Activated CD8-positive, alpha-beta memory T cell treated with anti-CD3 and anti-CD28 coated beads, Interleukin-2, amount 10 ng/mL, durations not matched to agents 7 days and 5 days (primary cell): Measurements from ENCODE around the gene GPR157. TPM values are rescaled to one million over a fixed set of nuclear protein-coding genes. Genes with fewer than 3 reads are reported as not detected.
"Not testable (repeated sequence)": the region's sequence is repeated elsewhere in the genome, so short reads cannot be mapped to it uniquely, and the experiment has no call there.

Experiments
- ATAC-seq: fragments of 150-1000 bp; cut with Tn5 transposase; one replicate; pipeline ENCODE4 v1.10.0; 2021; ENCODE audit warnings: moderate library complexity
- CTCF ChIA-PET: fragments of 350-600 bp; sonication (Branson Sonifier 250); formaldehyde crosslinking; loops from one replicate; lab custom pipeline; 2021; ENCODE audit warnings: antibody characterized with exemption; lab: Charles Lee
- DNase-seq: peaks from one replicate; pipeline ENCODE4 v3.0.0-alpha.2; 2020
- H3K27ac Mint-ChIP-seq: one replicate; pipeline ENCODE4 v1.8.0; 2021; ENCODE audit warnings: mild to moderate bottlenecking, mixed read lengths
- H3K27me3 Mint-ChIP-seq: one replicate; pipeline ENCODE4 v1.8.0; 2021; ENCODE audit warnings: mixed read lengths
- H3K36me3 Mint-ChIP-seq: one replicate; pipeline ENCODE4 v1.8.0; 2021; ENCODE audit warnings: mild to moderate bottlenecking, mixed read lengths
- H3K4me1 Mint-ChIP-seq: one replicate; pipeline ENCODE4 v1.8.0; 2021; ENCODE audit warnings: mixed read lengths
- H3K4me3 Mint-ChIP-seq: one replicate; pipeline ENCODE4 v1.8.0; 2021; ENCODE audit warnings: mild to moderate bottlenecking, moderate library complexity, mixed read lengths
- H3K9me3 Mint-ChIP-seq: one replicate; pipeline ENCODE4 v1.8.0; 2022; ENCODE audit warnings: low read depth, mixed read lengths
- total RNA-seq, 2 experiments: library from RNA; stranded (reverse); gene quantifications; one replicate each; pipeline ENCODE4 v1.2.3, GENCODE V29; 2021

The GPR157 gene
- total RNA-seq, 2 experiments from 2014 or later = 3.6 to 4.5 TPM

DNA sequence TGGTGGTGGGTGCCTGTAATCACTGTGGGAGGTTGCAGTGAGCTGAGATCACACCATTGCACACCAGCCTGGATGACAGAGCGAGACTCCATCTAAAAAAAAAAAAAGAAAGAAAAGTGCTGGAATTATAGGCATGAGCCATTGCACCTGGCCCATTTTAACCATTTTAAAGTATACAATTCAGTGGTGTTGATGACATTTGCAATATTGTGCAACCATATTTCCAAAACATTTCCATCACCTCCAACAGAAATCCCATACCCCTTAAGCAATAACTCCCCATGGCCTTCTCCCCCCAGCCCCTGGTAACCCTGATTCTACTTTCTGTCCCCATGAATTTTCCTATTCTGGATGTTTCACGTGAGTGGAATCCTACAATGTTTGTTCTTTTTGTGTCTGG lies 11.0 kb upstream of the GPR157 start:
- CTCF ChIA-PET = no interaction called here
- H3K9me3 Mint-ChIP-seq = no peaks in the 10 kb centered on the region
- H3K27me3 Mint-ChIP-seq = peaks cover 11% of the 10 kb centered on the region

DNA sequence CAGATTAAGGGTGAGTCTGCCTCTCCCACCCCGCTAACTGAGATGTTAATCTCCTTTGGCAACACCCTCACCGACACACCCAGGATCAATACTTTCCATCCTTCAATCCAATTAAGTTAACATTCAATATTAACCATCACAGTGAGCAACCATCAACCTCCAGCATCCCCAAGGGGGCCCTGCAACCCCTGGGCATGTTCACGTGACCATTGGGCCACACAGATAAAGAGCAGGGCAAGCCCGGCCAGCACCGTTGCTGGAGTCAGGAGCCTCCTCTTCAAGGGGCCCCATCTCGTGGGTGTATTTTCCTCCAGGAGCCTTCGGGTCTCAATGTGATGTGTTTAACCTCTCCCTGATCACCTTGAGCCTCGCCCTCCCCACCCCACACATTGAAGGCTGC lies 8.0 kb upstream of the GPR157 start:
- Mint-ChIP-seq H3K9me3 (no peaks in the 10 kb centered on the region), H3K27me3 (peaks cover 27% of the 10 kb centered on the region), H3K4me3 (no peak overlapping the region), H3K27ac (no peak overlapping the region), H3K36me3 (no peaks in the 10 kb centered on the region), H3K4me1 (peaks cover 5% of the 10 kb centered on the region)
- DNase-seq (no peak), ATAC-seq (no peak)
- CTCF ChIA-PET = no interaction called here

More for the DNA sequence above, 11.0 kb upstream of the GPR157 start:
- DNase-seq = no peak
- H3K4me3 Mint-ChIP-seq = no peak overlapping the region
- peaks cover 10% of the 10 kb centered on the region for H3K4me1 Mint-ChIP-seq
- ATAC-seq = no peak
- H3K27ac Mint-ChIP-seq = no peak overlapping the region
- H3K36me3 Mint-ChIP-seq = no peaks in the 10 kb centered on the region

DNA sequence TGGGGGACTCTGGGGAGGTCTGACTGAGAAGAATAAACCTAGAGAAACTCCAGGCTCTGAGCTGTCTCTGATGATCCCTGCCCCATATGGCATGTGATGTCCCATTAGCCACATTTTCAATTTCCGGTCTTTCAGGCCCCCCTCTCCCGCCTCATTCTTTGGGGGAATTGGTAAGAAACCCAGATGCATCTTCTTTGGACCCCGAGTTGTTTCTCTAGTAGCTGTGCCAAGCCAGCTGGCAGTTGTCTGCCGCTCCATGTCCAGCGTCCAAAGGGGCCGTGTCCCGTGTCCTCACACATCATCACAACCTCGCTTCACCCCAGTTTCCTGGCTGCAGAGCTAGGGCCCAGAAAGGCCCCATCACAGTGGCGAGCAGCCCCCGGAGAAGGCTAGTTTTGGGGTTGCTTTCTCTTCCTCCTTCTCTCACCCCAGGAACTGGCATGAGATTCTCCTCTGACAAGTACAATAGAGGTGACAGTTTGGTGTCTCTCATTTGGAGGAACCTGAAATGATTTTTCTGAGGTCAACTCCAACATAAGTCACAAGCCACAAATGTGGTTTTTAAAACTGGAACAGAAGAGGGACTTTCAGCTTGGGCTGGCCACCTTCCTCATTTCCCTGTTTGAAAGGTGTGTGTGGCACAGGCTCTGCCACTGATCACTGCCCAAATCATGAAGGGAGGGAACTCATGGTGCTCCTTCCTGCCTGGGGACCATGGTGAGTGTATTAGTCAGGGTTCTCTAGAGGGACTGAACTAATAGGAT lies 6.4 kb upstream of the GPR157 start:
- no peak overlapping the region for H3K4me3 Mint-ChIP-seq
- CTCF ChIA-PET = interaction anchor here (1.4 kb wide), 3 partner anchors 8 to 61 kb away, joined by 4 to 6 read pairs (median 4); no protein-coding TSS in a partner anchor
- H3K27ac Mint-ChIP-seq = no peak overlapping the region
- peaks cover 34% of the 10 kb centered on the region for H3K27me3 Mint-ChIP-seq
- H3K9me3 Mint-ChIP-seq = no peaks in the 10 kb centered on the region
- DNase-seq (no peak), ATAC-seq (peak; percentile 27)
- no peaks in the 10 kb centered on the region for H3K36me3 Mint-ChIP-seq
- H3K4me1 Mint-ChIP-seq = peaks cover 5% of the 10 kb centered on the region

DNA sequence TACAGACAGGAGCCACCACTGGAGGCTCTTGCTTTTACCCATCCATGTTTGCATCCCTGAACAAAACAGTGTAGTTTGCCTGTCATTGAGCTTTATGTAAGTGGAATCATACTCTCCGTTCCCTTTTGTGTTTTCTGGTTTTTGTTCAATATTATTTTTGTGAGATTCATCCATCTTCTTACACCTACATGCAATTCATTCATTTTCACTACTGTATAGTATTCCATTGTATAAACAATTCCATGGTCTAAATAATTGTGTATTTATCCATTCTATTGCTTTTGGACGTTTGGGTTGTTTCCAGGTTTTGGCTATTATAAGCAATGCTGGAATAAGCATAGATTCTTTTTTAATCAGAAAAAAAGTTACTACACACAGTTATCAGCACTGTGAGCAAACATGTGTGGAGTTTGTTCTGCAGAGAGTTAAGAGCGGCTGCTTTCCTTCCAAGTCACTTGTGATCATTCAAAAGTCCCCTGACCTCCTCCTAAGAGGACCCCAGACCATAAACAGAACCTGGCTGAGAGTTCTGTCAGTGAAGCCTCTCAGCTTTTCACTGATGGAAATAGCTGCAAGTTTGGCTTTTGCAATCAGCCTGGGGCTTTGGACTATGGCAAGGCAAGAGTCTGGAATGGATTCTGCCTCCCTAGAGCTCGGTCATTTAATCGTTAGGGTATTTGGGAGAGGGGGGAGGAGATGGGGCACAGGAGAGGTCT lies 5.1 kb upstream of the GPR157 start:
- H3K4me1 Mint-ChIP-seq = peaks cover 8% of the 10 kb centered on the region
- H3K4me3 Mint-ChIP-seq = no peak overlapping the region
- H3K27ac Mint-ChIP-seq = no peak overlapping the region
- CTCF ChIA-PET = interaction anchor here (0.9 to 1.4 kb wide), 6 partner anchors 8 to 101 kb away, joined by 3 to 6 read pairs (median 4); partner anchors contain the start of gene H6PD
- ATAC-seq (no peak), DNase-seq (no peak)
- no peaks in the 10 kb centered on the region for H3K36me3 Mint-ChIP-seq
- peaks cover 34% of the 10 kb centered on the region for H3K27me3 Mint-ChIP-seq
- H3K9me3 Mint-ChIP-seq = no peaks in the 10 kb centered on the region

DNA sequence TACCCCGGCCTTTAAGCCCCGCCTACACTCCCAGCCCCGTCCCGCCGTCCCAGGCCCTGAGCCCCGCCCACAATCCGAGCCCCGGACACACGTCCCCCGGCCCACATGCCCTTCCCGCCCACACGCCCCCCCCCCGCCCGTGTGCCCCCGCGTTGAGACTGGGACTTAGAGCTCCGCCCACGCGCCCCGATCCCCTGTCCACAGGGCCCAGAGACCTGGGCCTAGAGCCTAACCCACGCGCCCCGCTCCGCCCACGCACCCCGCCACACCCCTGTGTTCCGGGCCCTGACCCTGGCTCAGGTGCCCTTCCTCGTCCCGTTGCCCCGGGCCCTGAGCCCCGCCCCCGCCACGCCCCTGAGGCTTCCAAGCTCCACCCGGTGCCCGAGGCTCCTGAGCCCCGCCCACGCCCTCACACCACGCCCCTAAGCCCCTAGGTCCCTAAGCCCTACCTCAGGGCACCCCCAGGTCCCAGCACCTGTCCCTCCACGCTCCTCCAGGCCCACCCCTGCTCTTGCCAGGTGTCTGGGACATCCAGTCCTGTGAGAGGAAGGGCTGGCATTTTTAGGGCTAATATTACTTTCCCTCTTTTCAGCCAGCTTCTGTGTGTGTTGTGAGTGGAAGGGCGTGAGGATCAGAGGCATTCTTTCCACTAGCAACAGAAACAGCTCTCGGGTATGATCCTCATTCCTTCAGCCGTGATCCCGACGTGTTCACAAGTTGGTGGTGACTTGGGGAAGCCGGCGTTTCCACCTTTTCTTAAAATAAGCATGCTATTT lies 552 bp upstream of the GPR157 start:
- Mint-ChIP-seq H3K9me3 (no peaks in the 10 kb centered on the region), H3K4me1 (peaks cover 26% of the 10 kb centered on the region), H3K4me3 (peak overlapping the region; percentile 47), H3K36me3 (no peaks in the 10 kb centered on the region), H3K27ac (no peak overlapping the region), H3K27me3 (peaks cover 34% of the 10 kb centered on the region)
- ATAC-seq (peak; percentile 73), DNase-seq (peak; percentile 87)
- CTCF ChIA-PET = interaction anchor here (0.8 to 2.1 kb wide), 4 partner anchors 13 to 105 kb away, joined by 3 to 13 read pairs (median 5); partner anchors contain the start of gene H6PD

DNA sequence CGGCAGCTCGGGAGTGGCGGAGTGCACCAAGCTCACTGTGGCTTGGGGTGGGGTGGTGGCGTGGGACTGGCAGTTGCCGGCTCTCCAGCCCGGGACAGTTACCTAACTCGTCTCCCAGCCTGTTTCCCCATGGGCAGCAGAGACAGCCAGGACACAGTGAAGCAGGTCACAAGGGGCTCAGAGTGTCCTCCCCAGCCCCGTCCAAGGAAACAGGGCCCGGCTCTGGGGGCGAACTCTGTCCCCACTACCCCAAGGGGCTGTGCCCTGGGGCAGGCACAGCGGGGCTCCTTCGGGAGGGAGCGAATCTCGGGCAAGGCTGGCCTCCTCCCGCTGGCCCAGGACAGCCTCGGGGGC lies 759 bp downstream of the GPR157 start:
- Mint-ChIP-seq H3K4me3 (peak overlapping the region; percentile 83), H3K27me3 (peaks cover 28% of the 10 kb centered on the region), H3K4me1 (peaks cover 26% of the 10 kb centered on the region), H3K36me3 (no peaks in the 10 kb centered on the region), H3K27ac (no peak overlapping the region), H3K9me3 (no peaks in the 10 kb centered on the region)
- no peak for DNase-seq
- no peak for ATAC-seq
- CTCF ChIA-PET = interaction anchor here (1.6 to 2.2 kb wide), 3 partner anchors 14 to 17 kb away, joined by 5 to 13 read pairs (median 6); no protein-coding TSS in a partner anchor

DNA sequence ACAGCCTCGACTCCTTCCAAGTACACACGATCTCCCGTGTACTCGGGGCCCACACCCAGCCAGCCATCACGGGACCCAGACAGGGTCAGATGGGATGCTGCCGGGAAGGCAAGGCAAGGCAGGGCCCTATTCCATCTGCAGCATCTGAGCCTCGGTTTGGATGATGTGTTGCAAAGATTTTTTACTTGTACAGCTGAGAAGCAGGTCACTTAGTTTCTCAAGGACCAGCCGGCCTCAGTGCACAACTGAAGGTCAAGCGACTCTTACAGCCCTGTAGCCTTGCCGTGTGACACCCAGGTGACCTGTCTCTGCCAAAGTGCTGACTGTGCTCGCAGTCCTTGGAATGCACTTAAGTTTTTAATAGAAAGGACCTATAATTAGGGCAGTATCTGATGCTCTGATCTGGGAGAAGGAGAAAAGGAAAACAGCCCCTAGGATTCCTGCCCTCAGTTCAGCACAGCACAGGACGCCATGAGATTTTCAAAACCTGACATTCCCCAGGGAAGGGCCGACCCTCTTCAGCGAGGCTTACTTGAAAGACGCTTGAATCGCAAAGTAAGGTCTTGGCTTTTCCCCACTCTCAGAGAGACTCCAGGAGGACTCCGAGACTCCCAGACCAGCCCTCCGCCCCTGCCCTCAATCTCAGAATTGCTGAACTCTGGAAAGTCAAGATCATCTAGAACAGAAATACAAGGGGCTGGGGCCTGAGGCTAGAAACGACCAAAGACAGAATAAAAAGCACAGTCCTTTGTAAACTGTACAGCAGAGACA lies 1.3 kb downstream of the GPR157 start:
- Mint-ChIP-seq H3K4me3 (peak overlapping the region; percentile 83), H3K27me3 (peaks cover 23% of the 10 kb centered on the region), H3K9me3 (no peaks in the 10 kb centered on the region), H3K27ac (no peak overlapping the region), H3K4me1 (peaks cover 30% of the 10 kb centered on the region), H3K36me3 (no peaks in the 10 kb centered on the region)
- ATAC-seq (no peak), DNase-seq (no peak)
- CTCF ChIA-PET = interaction anchor here (1.6 to 2.2 kb wide), 2 partner anchors 15 to 17 kb away, joined by 5 to 6 read pairs; no protein-coding TSS in a partner anchor

DNA sequence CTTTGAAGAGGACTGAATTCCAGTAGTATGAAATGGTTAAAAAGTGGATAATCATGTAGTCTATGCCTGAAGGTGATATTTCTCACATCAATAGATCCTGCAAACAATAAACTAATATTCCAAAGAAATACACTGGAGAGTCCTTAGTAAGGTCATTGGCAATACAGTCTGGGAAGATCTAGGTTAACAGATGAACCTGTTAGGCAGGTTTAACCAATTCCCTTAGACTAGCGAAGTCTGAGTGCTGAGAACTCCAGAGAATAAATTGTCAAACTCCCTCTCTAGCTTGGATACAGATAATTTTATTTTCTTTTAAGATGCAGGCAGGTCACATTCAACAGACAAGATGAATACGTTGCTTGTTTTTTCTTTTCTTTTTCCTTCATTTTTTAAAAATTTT lies 2.4 kb downstream of the GPR157 start:
- H3K4me3 Mint-ChIP-seq = no peak overlapping the region
- ATAC-seq = no peak
- peaks cover 39% of the 10 kb centered on the region for H3K4me1 Mint-ChIP-seq

DNA sequence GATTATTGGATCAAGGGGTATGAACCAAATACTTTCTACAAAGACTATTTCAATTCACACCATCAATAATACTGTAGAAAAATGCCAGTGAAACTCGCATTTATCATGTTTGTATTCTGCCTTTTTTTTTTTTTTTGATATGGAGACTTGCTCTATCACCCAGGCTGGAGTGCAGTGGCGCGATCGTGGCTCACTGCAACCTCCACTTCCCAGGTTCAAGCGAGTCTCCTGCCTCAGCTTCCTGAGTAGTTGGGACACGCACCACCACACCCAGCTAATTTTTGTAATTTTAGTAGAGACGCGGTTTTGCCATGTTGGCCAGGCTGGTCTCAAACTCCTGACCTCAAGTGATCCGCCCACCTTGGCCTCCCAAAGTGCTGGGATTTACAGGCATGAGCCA lies 3.1 kb downstream of the GPR157 start:
- not testable (repeated sequence) for H3K4me3 Mint-ChIP-seq, H3K27ac Mint-ChIP-seq, H3K36me3 Mint-ChIP-seq, ATAC-seq, DNase-seq, H3K9me3 Mint-ChIP-seq
- H3K27me3 Mint-ChIP-seq = peaks cover 13% of the 10 kb centered on the region
- CTCF ChIA-PET = interaction anchor here (0.7 to 2.2 kb wide), 5 partner anchors 9 to 108 kb away, joined by 3 to 6 read pairs (median 4); partner anchors contain the start of gene H6PD
- peaks cover 39% of the 10 kb centered on the region for H3K4me1 Mint-ChIP-seq

More for the DNA sequence above, 2.4 kb downstream of the GPR157 start:
- peaks cover 15% of the 10 kb centered on the region for H3K27me3 Mint-ChIP-seq
- CTCF ChIA-PET = interaction anchor here (1.6 to 2.2 kb wide), 2 partner anchors 16 kb away, joined by 5 to 6 read pairs; no protein-coding TSS in a partner anchor
- H3K36me3 Mint-ChIP-seq = no peaks in the 10 kb centered on the region
- no peak overlapping the region for H3K27ac Mint-ChIP-seq
- no peaks in the 10 kb centered on the region for H3K9me3 Mint-ChIP-seq
- no peak for DNase-seq

DNA sequence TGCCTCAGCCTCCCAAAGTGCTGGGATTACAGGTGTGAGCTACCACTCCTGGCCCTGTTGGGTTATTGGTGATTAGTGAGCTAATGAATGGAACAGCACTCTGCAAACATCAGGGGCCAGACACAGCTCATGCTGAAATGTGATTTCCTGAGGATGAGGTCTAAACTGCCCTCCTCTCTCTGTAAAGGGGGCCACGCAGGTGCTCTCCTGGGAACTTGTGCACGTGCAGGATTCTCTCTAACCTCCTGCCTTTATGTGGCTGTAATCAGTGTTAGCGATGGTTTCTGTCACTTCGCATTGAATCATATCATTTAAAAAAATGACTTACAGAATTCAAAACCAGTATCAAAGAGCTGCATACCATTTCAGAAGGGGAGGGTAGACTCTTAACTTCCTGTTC lies 3.6 kb downstream of the GPR157 start:
- no peaks in the 10 kb centered on the region for H3K36me3 Mint-ChIP-seq
- CTCF ChIA-PET = interaction anchor here (0.6 to 1.4 kb wide), 6 partner anchors 9 to 392 kb away, joined by 3 to 5 read pairs (median 3); partner anchors contain the start of gene H6PD
- no peaks in the 10 kb centered on the region for H3K9me3 Mint-ChIP-seq
- H3K4me3 Mint-ChIP-seq = no peak overlapping the region
- ATAC-seq (no peak), DNase-seq (no peak)
- H3K27ac Mint-ChIP-seq = no peak overlapping the region
- peaks cover 11% of the 10 kb centered on the region for H3K27me3 Mint-ChIP-seq
- peaks cover 39% of the 10 kb centered on the region for H3K4me1 Mint-ChIP-seq

DNA sequence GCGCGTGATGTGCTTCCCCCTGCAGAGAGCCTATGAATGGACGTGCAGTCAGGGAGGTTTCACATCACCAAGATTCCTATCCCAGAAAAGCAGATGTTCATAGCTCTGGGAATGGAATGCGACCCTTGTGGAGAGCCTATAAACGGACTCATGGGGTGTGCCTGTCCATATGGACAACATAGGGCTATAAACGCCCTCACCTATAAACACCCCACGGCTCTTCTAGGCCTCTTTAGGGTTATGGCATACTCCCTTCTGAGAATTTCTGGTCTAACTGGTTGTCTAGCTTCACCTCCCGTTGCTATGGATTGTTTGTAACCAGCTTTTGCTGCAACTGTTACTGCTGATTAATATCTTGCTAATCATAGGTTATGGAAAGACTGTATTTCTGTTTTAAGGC lies 4.5 kb downstream of the GPR157 start:
- not testable (repeated sequence) for ATAC-seq, DNase-seq, H3K4me3 Mint-ChIP-seq, H3K27ac Mint-ChIP-seq, H3K9me3 Mint-ChIP-seq, H3K36me3 Mint-ChIP-seq
- H3K27me3 Mint-ChIP-seq = peaks cover 11% of the 10 kb centered on the region
- peaks cover 36% of the 10 kb centered on the region for H3K4me1 Mint-ChIP-seq
- CTCF ChIA-PET = interaction anchor here (1.3 to 1.4 kb wide), 3 partner anchors 13 to 110 kb away, joined by 3 to 5 read pairs (median 4); partner anchors contain the start of gene H6PD

DNA sequence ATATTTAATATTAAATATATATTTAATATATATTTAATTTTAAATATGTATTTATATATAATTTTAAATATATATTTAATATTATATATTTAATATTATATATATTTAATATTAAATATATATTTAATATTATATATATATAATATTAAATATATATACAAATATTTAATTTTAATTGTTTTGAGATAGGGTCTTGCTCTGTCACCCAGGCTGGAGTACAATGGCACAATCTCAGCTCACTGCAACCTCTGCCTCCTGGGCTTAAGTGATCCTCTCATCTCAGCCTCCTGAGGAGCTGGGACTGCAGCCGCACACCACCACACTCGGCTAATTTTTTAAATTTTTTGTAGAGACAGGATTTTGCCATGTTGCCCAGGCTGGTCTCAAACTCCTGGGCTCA lies 5.2 kb downstream of the GPR157 start:
- H3K4me1 Mint-ChIP-seq = peaks cover 36% of the 10 kb centered on the region
- ATAC-seq, CTCF ChIA-PET: not testable (repeated sequence)

More for the DNA sequence above, 5.2 kb downstream of the GPR157 start:
- H3K9me3 Mint-ChIP-seq, H3K4me3 Mint-ChIP-seq, H3K27ac Mint-ChIP-seq, DNase-seq, H3K36me3 Mint-ChIP-seq: not testable (repeated sequence)
- H3K27me3 Mint-ChIP-seq = peaks cover 11% of the 10 kb centered on the region
